NOMO-1 treated with DMSO at 0.1 percent for 48 hours (cell line): ENCODE results near the gene OR1F1.

Source experiments
- DNase-seq: peaks from one replicate; lab custom pipeline; 2025; ENCODE audit not compliant: unreplicated experiment; lab: John Stamatoyannopoulos, UW

OR1F1 gene

DNA sequence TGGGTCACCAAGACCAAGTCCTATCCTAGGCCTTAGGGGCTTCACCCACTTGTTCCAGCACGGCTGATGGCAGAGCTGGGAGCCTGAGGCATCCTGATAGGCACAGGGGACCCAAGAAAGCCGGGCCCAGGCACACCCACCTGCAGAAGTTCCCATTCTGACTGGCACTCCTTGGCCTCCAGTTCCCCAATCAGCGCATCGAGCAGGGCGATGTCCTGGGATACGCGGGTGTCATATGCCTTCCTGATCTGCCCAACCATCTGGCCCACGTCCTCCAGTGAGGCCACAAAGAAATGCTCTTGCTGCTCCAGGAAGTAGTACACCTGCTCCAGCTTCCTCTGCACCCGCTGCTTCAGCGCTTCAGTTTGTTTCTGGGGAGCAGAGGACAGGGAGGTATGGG is 58.9 kb downstream of the OR1F1 start:
- no peak for DNase-seq

DNA sequence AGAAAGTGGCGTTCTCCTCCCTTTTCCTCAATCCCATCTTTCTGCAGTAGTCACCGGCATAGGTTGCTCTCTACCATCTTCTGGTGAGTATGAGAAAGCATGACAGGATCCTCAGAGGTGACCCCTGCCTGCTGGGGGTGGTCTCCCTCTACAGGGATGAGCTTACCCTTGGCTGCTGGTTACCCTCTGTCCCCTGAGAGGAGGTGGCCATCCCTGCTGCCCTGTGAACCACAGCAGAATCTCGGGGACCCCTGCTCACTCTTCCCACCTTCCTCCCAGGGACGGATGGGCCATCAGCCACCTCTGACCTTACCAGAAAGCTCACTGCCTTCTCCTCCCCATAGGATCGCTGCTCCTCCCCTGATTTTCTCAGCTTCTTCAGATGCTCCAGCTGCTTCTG is 60.6 kb downstream of the OR1F1 start:
- no peak for DNase-seq

DNA sequence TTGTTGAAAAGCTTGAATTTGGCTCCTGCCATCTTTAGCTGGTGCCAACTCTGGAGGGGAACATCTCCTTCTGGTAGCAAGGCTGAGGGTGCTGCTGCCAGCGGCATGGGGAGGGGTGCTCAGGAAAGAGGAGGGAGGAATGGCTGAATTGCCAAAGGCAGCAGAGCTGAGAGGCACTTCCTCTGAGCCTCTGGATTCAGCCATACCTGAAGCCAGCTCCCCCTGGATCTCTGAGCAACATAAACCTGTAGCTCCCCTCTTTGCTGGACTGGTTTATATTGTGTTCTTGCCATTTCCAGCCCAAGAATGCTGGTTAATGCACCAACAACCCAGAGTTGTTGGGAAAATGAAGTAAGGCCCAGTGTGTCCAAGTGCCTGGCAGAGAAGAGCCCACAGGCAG is 61.0 kb downstream of the OR1F1 start:
- DNase-seq = no peak

DNA sequence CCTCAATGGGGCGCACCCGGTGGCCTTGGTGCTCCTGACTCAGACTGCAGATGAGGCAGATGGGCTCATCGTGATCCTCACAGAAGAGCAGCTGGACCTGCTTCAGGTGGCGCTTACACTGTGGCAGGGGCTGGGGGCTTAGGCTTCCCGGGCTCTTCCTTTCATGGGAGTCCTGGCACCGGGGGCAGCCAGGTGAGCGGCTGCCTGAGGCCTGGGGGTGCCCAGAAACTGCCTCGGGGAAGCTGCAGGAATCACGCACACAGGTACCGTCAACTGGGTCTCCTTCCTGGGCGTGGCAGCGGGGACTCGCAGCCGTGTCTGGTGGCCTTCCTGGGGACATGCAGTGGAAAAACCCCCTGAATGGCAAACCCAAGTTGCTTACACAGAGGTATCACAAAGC is 61.4 kb downstream of the OR1F1 start:
- no peak for DNase-seq

DNA sequence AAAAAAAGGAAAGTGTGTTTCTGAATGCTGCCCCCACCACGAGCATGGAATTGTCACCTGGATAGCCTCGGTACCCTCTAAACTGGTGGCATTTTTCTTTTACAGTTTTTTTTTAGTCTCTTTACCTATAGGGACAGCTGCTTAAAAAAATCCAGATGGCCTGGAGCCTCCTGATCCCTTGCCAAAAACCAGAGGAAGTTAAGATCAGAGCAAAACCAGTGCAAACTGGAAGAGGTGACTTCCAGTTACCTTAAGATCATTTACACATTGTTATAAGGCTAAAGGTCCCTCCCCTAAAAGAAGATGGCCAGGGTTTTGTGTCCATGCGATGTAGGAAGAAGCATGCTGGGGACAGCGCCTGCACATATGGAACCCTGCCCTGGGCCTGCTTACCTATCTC is 65.0 kb downstream of the OR1F1 start:
- no peak for DNase-seq

DNA sequence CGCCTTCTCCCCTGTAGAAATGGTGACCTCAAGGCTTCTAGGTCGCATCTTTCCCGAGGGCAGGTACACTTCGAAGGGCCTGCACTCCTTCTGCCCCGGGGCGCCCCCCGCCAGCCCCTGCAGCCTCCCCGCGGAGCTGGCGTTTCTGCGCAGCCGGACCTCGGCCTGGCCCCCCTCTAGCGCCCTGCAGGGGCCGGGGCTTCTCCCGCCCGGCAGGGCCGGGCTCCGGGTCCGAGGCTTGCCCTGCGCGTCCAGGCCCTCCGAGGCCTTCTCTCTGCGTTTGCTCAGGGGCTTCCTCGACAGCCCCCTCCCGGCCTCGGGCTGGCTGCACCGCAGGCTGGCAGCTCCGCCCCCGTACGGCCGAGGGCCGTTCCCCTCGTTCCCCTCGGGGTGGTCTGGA is 66.3 kb downstream of the OR1F1 start:
- no peak for DNase-seq
